ENCODE measurements around the gene ACTN1. TPM values are rescaled to one million over a fixed set of nuclear protein-coding genes. Genes with fewer than 3 reads are reported as not detected.

The ACTN1 gene
- total RNA-seq, 2 donors from 2014 or later = 106 to 185 TPM

- no peaks in the 10 kb centered on the region for H3K9me3 ChIP-seq
- no peak overlapping the region for H3K9ac ChIP-seq (ENCODE audit: low read depth in 2 of 2, low read length in 2 of 2)
- no peaks in the 10 kb centered on the region for H3K27me3 ChIP-seq
- peaks cover 21% of the 10 kb centered on the region for H3K36me3 ChIP-seq
- no peaks in the 10 kb centered on the region for H3K4me1 ChIP-seq
- no peak overlapping the region for H3K27ac ChIP-seq
- no peak for TF ChIP-seq CTCF (IDR thresholded peaks at IDR 0.05)
- no peak overlapping the region for H3K4me3 ChIP-seq
- intact Hi-C loops (cut with DNase I) = no loop called here
- no peak for DNase-seq
Observed at GRCh38 chr14:68890173-68890931, 88.8 kb downstream of the ACTN1 start.

DNA sequence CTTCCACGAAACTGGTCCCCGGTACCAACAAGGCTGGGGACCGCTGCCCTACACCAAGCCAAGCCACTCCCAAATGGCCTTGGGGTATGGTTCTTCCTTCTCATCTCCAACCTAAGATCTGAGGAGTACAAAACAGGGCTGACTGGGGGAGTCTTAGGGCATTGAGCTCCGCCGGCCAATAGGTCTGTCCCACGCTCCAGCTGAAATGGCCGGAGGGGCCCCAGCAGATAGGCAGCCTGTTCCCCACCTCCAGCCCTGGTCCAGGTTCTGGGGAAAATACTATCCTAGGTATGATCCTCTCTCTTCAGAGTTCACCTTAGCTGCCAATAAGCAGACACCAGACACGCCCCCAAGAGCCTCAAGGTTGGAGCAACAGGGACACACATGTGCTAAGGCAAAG, 90.2 kb downstream of the ACTN1 start:
- no peak for DNase-seq
- Histone ChIP-seq H3K4me3 (no peak overlapping the region), H3K27ac (no peak overlapping the region), H3K4me1 (no peaks in the 10 kb centered on the region), H3K9me3 (no peaks in the 10 kb centered on the region), H3K36me3 (peaks cover 24% of the 10 kb centered on the region), H3K9ac (ENCODE audit: low read depth in 2 of 2, low read length in 2 of 2) (no peak overlapping the region), H3K27me3 (no peaks in the 10 kb centered on the region)
- TF ChIP-seq CTCF (IDR thresholded peaks at IDR 0.05) = no peak
- intact Hi-C loops (cut with DNase I) = no loop called here

DNA sequence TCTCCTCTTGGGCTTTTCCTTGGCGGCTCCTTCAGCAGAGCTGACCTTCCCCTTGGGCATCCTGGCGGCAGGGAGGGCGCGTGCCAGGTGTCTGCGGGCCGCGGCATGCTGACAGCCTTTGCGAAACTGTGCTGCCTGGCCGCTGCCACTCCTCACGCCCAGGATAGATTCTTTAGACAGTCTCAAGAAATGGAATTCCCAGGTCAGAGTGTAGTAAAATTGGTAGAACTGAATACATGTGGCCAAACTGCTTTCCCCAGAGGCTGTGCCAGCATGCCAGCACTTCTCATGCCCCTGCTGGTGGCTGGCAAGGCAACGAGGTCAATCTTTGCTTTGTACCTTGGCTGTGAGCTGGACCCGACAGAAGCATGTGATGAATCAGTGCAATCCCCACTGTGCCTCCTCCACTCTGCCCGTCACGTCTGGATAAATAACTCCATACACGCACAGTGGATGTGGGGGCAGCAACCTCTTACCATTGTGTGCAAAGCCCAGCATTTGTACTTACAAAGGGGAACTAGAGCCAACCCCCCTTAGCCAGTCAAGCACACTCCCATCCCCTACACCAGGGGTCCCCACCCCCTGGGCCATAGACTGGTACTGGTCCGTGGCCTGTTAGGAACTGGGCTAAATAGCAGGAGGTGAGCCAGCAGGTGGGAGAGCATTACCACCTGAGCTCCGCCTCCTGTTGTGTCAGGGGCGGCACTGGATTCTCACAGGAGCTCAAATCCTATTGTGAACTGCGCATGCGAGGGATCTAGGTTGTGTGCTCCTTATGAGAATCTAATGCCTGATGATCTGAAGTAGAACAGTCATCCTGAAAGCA, 90.9 kb downstream of the ACTN1 start:
- Histone ChIP-seq H3K4me1 (no peaks in the 10 kb centered on the region), H3K9me3 (no peaks in the 10 kb centered on the region), H3K9ac (ENCODE audit: low read depth in 2 of 2, low read length in 2 of 2) (no peak overlapping the region), H3K36me3 (peaks cover 18% of the 10 kb centered on the region), H3K4me3 (no peak overlapping the region), H3K27me3 (no peaks in the 10 kb centered on the region), H3K27ac (no peak overlapping the region)
- intact Hi-C loops (cut with DNase I) = no loop called here
- no peak for DNase-seq
- TF ChIP-seq CTCF (IDR thresholded peaks at IDR 0.05) = no peak

GRCh38 chr14:68886109-68886434, 93.0 kb downstream of the ACTN1 start:
- intact Hi-C loops (cut with DNase I) = no loop called here
- no peak for TF ChIP-seq CTCF (IDR thresholded peaks at IDR 0.05)
- Histone ChIP-seq H3K27me3 (no peaks in the 10 kb centered on the region), H3K4me1 (no peaks in the 10 kb centered on the region), H3K36me3 (peaks cover 9% of the 10 kb centered on the region), H3K9ac (ENCODE audit: low read depth in 2 of 2, low read length in 2 of 2) (no peak overlapping the region), H3K4me3 (no peak overlapping the region), H3K27ac (no peak overlapping the region), H3K9me3 (no peaks in the 10 kb centered on the region)
- no peak for DNase-seq

GRCh38 chr14:68885226-68886108, 93.6 kb downstream of the ACTN1 start:
- intact Hi-C loops (cut with DNase I) = no loop called here
- no peaks in the 10 kb centered on the region for H3K9me3 ChIP-seq
- no peak for DNase-seq
- no peaks in the 10 kb centered on the region for H3K27me3 ChIP-seq
- H3K4me3 ChIP-seq = no peak overlapping the region
- peaks cover 15% of the 10 kb centered on the region for H3K36me3 ChIP-seq
- TF ChIP-seq CTCF (IDR thresholded peaks at IDR 0.05) = no peak
- no peak overlapping the region for H3K27ac ChIP-seq
- H3K4me1 ChIP-seq = no peaks in the 10 kb centered on the region
- H3K9ac ChIP-seq (ENCODE audit: low read depth in 2 of 2, low read length in 2 of 2) = no peak overlapping the region
